ENCODE results near the gene HSD17B3. TPM values are rescaled to one million over a fixed set of nuclear protein-coding genes. Genes with fewer than 3 reads are reported as not detected.

HSD17B3 gene
- total and polyA plus RNA-seq, 8 donors, result 0.26 to 1.8 (median 0.52) TPM; not detected in 1

DNA sequence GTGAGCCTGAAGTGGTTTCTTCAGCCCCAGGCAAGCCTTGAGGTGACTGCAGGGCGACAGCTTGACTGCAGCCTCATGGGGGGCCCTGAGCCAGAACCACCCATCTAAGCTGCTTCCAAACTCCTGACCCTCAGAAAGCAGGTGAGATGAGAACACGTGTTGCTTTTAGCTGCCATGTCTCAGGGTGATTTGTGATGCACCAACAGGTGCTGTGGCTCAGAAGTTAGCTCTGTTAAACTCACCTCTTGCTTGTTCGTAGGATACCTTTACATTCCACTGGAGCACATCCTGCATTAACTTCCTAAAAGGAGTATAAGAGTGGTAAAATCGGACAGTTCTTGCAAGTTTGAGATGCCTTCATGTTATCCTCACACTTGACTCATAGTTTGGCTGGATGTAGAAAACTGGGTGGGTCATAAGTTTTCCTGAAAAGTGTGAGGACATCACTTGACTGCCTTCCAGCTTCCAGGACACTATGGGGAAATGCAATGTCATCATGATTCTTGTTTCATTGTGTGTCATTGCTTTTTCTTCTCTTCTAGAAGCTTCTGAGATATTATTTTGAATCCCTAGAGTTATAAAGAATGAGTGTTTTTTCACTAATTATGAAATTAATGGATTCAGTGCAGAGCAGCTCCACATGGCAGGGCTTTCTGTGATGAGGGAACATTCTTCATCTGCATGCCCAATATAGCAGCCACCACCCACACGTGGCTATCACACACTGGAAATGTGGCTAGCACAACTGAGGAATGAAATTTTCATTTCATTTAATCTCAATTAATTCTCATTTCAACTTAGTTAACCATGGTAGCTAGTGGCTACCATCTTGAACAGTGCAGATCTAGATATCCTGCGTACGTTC is 92.3 kb downstream of the HSD17B3 start:
- DNase-seq (no peak), ATAC-seq (no peak)
- Histone ChIP-seq H3K9me3 (peaks cover 0 to 3% of the 10 kb centered on the region in 2 donors), H3K36me3 (no peaks in the 10 kb centered on the region), H3K4me3 (no peak overlapping the region), H3K4me1 (no peaks in the 10 kb centered on the region), H3K27me3 (peaks cover 0 to 4% of the 10 kb centered on the region in 2 donors), H3K27ac (no peak overlapping the region)
- TF ChIP-seq CTCF (IDR thresholded peaks at IDR 0.05), result no peak
- intact Hi-C loops (cut with DNase I), result loop anchor here in 1 of 2 donors (10.0 kb wide), 1 partner anchor 485 kb away; no protein-coding TSS in a partner anchor

GRCh38 chr9:96206156-96206751 is 95.7 kb downstream of the HSD17B3 start:
- ATAC-seq, result no peak
- intact Hi-C loops (cut with DNase I), result no loop called here

DNA sequence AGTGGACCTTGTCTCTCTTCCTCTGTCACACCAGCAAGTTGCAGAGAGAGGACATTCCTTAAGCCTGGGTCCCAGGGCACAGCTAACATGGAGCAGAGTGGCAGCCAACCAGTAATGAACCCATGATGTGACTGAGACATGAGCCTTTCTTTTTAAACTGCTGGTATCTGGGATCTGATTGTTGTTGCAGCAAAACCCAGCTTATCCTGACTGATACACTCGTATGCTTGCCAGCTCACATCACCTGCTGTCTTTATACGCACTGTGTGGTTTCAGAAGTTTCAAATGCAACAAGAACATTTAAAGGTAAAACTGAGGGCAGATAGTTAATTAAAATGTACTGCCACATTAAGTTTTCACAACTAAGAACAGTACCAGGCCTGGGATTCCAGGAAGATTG is 97.1 kb downstream of the HSD17B3 start:
- Histone ChIP-seq H3K36me3 (no peaks in the 10 kb centered on the region), H3K9me3 (peaks cover 0 to 3% of the 10 kb centered on the region in 2 donors), H3K4me3 (no peak overlapping the region), H3K27me3 (no peaks in the 10 kb centered on the region), H3K4me1 (no peaks in the 10 kb centered on the region), H3K27ac (no peak overlapping the region)
- no peak for DNase-seq
- no peak for TF ChIP-seq CTCF (IDR thresholded peaks at IDR 0.05)
- ATAC-seq, result no peak
- intact Hi-C loops (cut with DNase I), result no loop called here

More at GRCh38 chr9:96206156-96206751, 95.7 kb downstream of the HSD17B3 start:
- Histone ChIP-seq H3K36me3 (no peaks in the 10 kb centered on the region), H3K4me3 (no peak overlapping the region), H3K4me1 (no peaks in the 10 kb centered on the region), H3K27me3 (no peaks in the 10 kb centered on the region), H3K27ac (no peak overlapping the region), H3K9me3 (peaks cover 0 to 3% of the 10 kb centered on the region in 2 donors)
- TF ChIP-seq CTCF (IDR thresholded peaks at IDR 0.05), result no peak
- DNase-seq, result no peak

- H3K9me3 ChIP-seq, result peaks cover 0 to 3% of the 10 kb centered on the region in 2 donors
- intact Hi-C loops (cut with DNase I), result no loop called here
- H3K4me3 ChIP-seq, result no peak overlapping the region
- no peak for TF ChIP-seq CTCF (IDR thresholded peaks at IDR 0.05)
- no peaks in the 10 kb centered on the region for H3K4me1 ChIP-seq
- DNase-seq (no peak), ATAC-seq (no peak)
- no peak overlapping the region for H3K27ac ChIP-seq
- no peaks in the 10 kb centered on the region for H3K27me3 ChIP-seq
- H3K36me3 ChIP-seq, result no peaks in the 10 kb centered on the region
Measured at GRCh38 chr9:96203867-96204501, 98.0 kb downstream of the HSD17B3 start.

Data from left lung (tissue), 10 donors.